ENCODE measurements around the gene COMMD6.

DNA sequence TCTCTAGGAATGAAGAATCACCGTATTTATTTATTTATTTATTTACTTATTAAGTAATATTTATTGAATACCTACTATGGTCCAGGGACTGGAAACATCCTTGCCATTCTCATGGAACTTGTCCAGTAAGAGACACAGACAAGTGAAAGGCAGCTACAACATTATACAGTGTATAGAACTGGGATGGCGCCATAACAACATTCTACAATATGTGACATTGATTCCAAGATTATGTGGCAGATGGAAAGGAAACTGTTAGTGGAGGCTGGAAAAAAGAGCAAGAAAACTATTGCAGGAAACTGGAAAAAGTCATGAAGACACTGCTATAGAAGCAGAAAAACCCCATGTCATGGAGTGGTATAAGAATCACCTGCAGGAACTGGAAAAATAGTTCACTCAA lies 46.3 kb downstream of the COMMD6 start:
- TF ChIP-seq, protein P1, sequence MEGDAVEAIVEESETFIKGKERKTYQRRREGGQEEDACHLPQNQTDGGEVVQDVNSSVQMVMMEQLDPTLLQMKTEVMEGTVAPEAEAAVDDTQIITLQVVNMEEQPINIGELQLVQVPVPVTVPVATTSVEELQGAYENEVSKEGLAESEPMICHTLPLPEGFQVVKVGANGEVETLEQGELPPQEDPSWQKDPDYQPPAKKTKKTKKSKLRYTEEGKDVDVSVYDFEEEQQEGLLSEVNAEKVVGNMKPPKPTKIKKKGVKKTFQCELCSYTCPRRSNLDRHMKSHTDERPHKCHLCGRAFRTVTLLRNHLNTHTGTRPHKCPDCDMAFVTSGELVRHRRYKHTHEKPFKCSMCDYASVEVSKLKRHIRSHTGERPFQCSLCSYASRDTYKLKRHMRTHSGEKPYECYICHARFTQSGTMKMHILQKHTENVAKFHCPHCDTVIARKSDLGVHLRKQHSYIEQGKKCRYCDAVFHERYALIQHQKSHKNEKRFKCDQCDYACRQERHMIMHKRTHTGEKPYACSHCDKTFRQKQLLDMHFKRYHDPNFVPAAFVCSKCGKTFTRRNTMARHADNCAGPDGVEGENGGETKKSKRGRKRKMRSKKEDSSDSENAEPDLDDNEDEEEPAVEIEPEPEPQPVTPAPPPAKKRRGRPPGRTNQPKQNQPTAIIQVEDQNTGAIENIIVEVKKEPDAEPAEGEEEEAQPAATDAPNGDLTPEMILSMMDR (IDR thresholded peaks at IDR 0.05; ENCODE audit: low read length) = no peak
- TF ChIP-seq EZH2 (optimal IDR thresholded peaks at IDR 0.05; ENCODE audit: low read depth, low read length) = no peak

All from MM.1S (cell line).